HepG2 (cell line): ENCODE data around the gene ZNF416. TPM values are rescaled to one million over a fixed set of nuclear protein-coding genes. Genes with fewer than 3 reads are reported as not detected.

ENCODE experiments used
- ATM ChIP-seq: fragments of 450-650 bp; IDR thresholded peaks from 2 replicates; pipeline ENCODE4 v1.7.1; 2017; ENCODE audit warnings: mild to moderate bottlenecking, borderline replicate concordance
- FOXP4 ChIP-seq: sonication (generic); formaldehyde crosslinking; IDR thresholded peaks from 2 replicates; pipeline ENCODE4 v1.4.0; 2020; ENCODE audit warnings: missing genetic modification reagents
- HNRNPLL ChIP-seq: fragments of 200-400 bp; formaldehyde crosslinking; IDR thresholded peaks from 2 replicates; pipeline ENCODE4 v1.6.1; 2017; ENCODE audit warnings: mild to moderate bottlenecking, low read depth, low read length; ENCODE audit not compliant: poor library complexity, severe bottlenecking
- IRF9 ChIP-seq: sonication (generic); formaldehyde crosslinking; IDR thresholded peaks from 2 replicates; pipeline ENCODE4 v1.8.0; 2022; ENCODE audit warnings: missing genetic modification reagents, mild to moderate bottlenecking, borderline replicate concordance
- LBX2 ChIP-seq: sonication (generic); formaldehyde crosslinking; IDR thresholded peaks from 2 replicates; pipeline ENCODE4 v1.5.0; 2020; ENCODE audit warnings: missing genetic modification reagents, mild to moderate bottlenecking, borderline replicate concordance
- MLX ChIP-seq: IDR thresholded peaks from 2 replicates; pipeline ENCODE4 v1.6.1; 2016
- MXI1 ChIP-seq: IDR thresholded peaks from 3 replicates; pipeline ENCODE4 v1.6.1; 2012; ENCODE audit warnings: low read depth, low read length, inconsistent platforms, borderline replicate concordance
- NONO ChIP-seq, 2 experiments: fragments of 450-650 bp in 1 of 2; sonication (generic) in 1 of 2; formaldehyde crosslinking in 1 of 2; IDR thresholded peaks in 1 of 2; conservative IDR thresholded peaks in 1 of 2; 2 replicates each; pipeline versions ENCODE4 v1.6.1 to v1.8.0; 2017 to 2022; ENCODE audit warnings: mild to moderate bottlenecking in 1 of 2, missing genetic modification reagents in 1 of 2, moderate library complexity in 1 of 2
- PHF5A ChIP-seq: IDR thresholded peaks from one replicate; pipeline ENCODE4 v1.6.1; 2018; ENCODE audit warnings: low read depth, missing genetic modification reagents; ENCODE audit not compliant: unreplicated experiment
- POGZ ChIP-seq: sonication (generic); formaldehyde crosslinking; IDR thresholded peaks from 2 replicates; pipeline ENCODE4 v1.4.0; 2020; ENCODE audit warnings: mild to moderate bottlenecking, missing genetic modification reagents
- POLR2G ChIP-seq: fragments of 200-400 bp; formaldehyde crosslinking; IDR thresholded peaks from 2 replicates; pipeline ENCODE4 v1.6.1; 2018; ENCODE audit warnings: mild to moderate bottlenecking, low read depth, low read length, moderate library complexity
- RELA ChIP-seq: sonication (generic); formaldehyde crosslinking; IDR thresholded peaks from 2 replicates; pipeline ENCODE4 v1.4.0; 2020; ENCODE audit warnings: missing genetic modification reagents
- SCMH1 ChIP-seq: sonication (generic); formaldehyde crosslinking; IDR thresholded peaks from 2 replicates; pipeline ENCODE4 v1.9.0; 2021; ENCODE audit warnings: missing genetic modification reagents, mild to moderate bottlenecking, borderline replicate concordance
- ZBTB7B ChIP-seq: sonication (generic); formaldehyde crosslinking; IDR thresholded peaks from 2 replicates; pipeline ENCODE4 v1.4.0; 2020; ENCODE audit warnings: missing genetic modification reagents
- ZFX ChIP-seq: sonication (generic); formaldehyde crosslinking; IDR thresholded peaks from 2 replicates; pipeline ENCODE4 v1.4.0; 2020; ENCODE audit warnings: mild to moderate bottlenecking, low read depth, missing genetic modification reagents, moderate library complexity
- ZNF256 ChIP-seq: sonication (generic); formaldehyde crosslinking; conservative IDR thresholded peaks from 2 replicates; pipeline ENCODE4 v1.4.0; 2020; ENCODE audit warnings: missing genetic modification reagents
- ZNF274 ChIP-seq: sonication (generic); formaldehyde crosslinking; IDR thresholded peaks from 2 replicates; pipeline ENCODE4 v1.5.1; 2020; ENCODE audit warnings: mild to moderate bottlenecking, missing genetic modification reagents
- ZNF282 ChIP-seq: fragments of 450-650 bp; IDR thresholded peaks from 2 replicates; pipeline ENCODE4 v1.6.1; 2018; ENCODE audit not compliant: partially characterized antibody
- ZNF558 ChIP-seq: sonication (generic); formaldehyde crosslinking; IDR thresholded peaks from 2 replicates; pipeline ENCODE4 v1.9.0; 2022; ENCODE audit warnings: mild to moderate bottlenecking, missing genetic modification reagents, borderline replicate concordance
- ZNF577 ChIP-seq: sonication (generic); formaldehyde crosslinking; IDR thresholded peaks from 2 replicates; pipeline ENCODE4 v1.4.0; 2020; ENCODE audit warnings: mild to moderate bottlenecking, low read depth, missing genetic modification reagents, borderline replicate concordance
- ZNF703 ChIP-seq: sonication (generic); formaldehyde crosslinking; IDR thresholded peaks from 2 replicates; pipeline ENCODE4 v1.5.1; 2020; ENCODE audit warnings: missing genetic modification reagents, mild to moderate bottlenecking, moderate library complexity, borderline replicate concordance
- ZNF704 ChIP-seq: sonication (generic); formaldehyde crosslinking; IDR thresholded peaks from 2 replicates; pipeline ENCODE4 v1.8.1; 2023; ENCODE audit warnings: mild to moderate bottlenecking, inconsistent platforms, moderate library complexity, missing genetic modification reagents, borderline replicate concordance
- ZNF772 ChIP-seq: sonication (generic); formaldehyde crosslinking; IDR thresholded peaks from 2 replicates; pipeline ENCODE4 v1.5.0; 2020; ENCODE audit warnings: mild to moderate bottlenecking, missing genetic modification reagents
- ZNF788 ChIP-seq: sonication (generic); formaldehyde crosslinking; IDR thresholded peaks from 2 replicates; pipeline ENCODE4 v1.5.0; 2020; ENCODE audit warnings: mild to moderate bottlenecking, missing genetic modification reagents, borderline replicate concordance
- ZSCAN20 ChIP-seq: sonication (generic); formaldehyde crosslinking; IDR thresholded peaks from 2 replicates; pipeline ENCODE4 v1.4.0; 2020; ENCODE audit warnings: missing genetic modification reagents, mild to moderate bottlenecking, borderline replicate concordance
- polyA plus RNA-seq, 8 experiments: library from polyadenylated mRNA; depleted of rRNA in 3 of 8; stranded (reverse) in 7 of 8; unstranded in 1 of 8; fragments of >200 nt; fragmentation: Illumina TruSeq in 4 of 8; extraction: Trizol in 4 of 8; gene quantifications; 2 replicates each; pipeline versions ENCODE4 v1.2.1 to v1.2.3, GENCODE V29; 2011 to 2016; ENCODE audit warnings: low read depth in 4 of 8, missing spikeins in 1 of 8, mixed read lengths in 1 of 8; ENCODE audit not compliant: insufficient read depth in 1 of 8
- total RNA-seq, 5 experiments: library from RNA; depleted of rRNA; stranded (reverse); fragments of >200 nt; fragmentation: Illumina TruSeq; extraction: Trizol; gene quantifications; 2 replicates each; pipeline ENCODE4 v1.2.3, GENCODE V29; 2016; ENCODE audit warnings: low read depth in 1 of 5

Gene ZNF416
- total and polyA plus RNA-seq, 2 of the 13 experiments (the other 11 are each of a cell fraction or from before 2014, with no cell fraction given): 1.5 to 5.3 TPM

- 0 out of 2 replicates have a peak, but pooled peaks have one; percentile 53 for TF ChIP-seq ZNF772 (CRISPR knock-in tag)
- peak; percentile 88 for TF ChIP-seq ZNF704 (CRISPR knock-in tag)
- TF ChIP-seq PHF5A (CRISPR knock-in tag): no peak
- no peak for TF ChIP-seq HNRNPLL
- TF ChIP-seq NONO (IDR thresholded peaks at IDR 0.05): no peak
- TF ChIP-seq NONO (CRISPR knock-in tag; conservative IDR thresholded peaks at IDR 0.05): no peak
- no peak; the same call in none of the 2 replicates for TF ChIP-seq ZBTB7B (CRISPR knock-in tag)
- no peak for TF ChIP-seq FOXP4 (CRISPR knock-in tag)
- no peak for TF ChIP-seq ZNF256
- TF ChIP-seq POLR2G: peak; percentile 81
- no peak for TF ChIP-seq RELA
- TF ChIP-seq ZFX: peak; percentile 83
- 0 out of 2 replicates have a peak, but pooled peaks have one; percentile 41 for TF ChIP-seq ZNF558 (CRISPR knock-in tag)
- peak; percentile 75; the same call in 2 of the 3 replicates for TF ChIP-seq MXI1
- no peak for TF ChIP-seq ZNF282
- TF ChIP-seq SCMH1: no peak
- TF ChIP-seq POGZ: no peak
- TF ChIP-seq ZNF274 (CRISPR knock-in tag): 0 out of 2 replicates have a peak, but pooled peaks have one; percentile 65
- TF ChIP-seq ZSCAN20: no peak
- no peak for TF ChIP-seq ATM
- TF ChIP-seq IRF9 (CRISPR knock-in tag): peak; percentile 50
- no peak for TF ChIP-seq ZNF577 (CRISPR knock-in tag)
- no peak for TF ChIP-seq MLX (CRISPR knock-in tag)
- no peak for TF ChIP-seq ZNF703 (CRISPR knock-in tag)
- TF ChIP-seq ZNF788: peak; percentile 71; the same call in 1 of the 2 replicates
- no peak for TF ChIP-seq LBX2
Measured at GRCh38 chr19:57559404-57560025, 19.2 kb downstream of the ZNF416 start, which contains the start of gene ZNF550 (continued).
